HEK293 (cell line): Measurements from ENCODE around the gene MTA1.

Experiments
- CTCF ChIA-PET: fragments of 350-600 bp; formaldehyde crosslinking; extraction: SDS; loops from one replicate; lab custom pipeline; 2021; ENCODE audit warnings: antibody characterized with exemption; lab: Yijun Ruan, JAX
- POLR2A ChIA-PET: fragments of 300-600 bp; formaldehyde crosslinking; extraction: SDS; loops from one replicate; lab custom pipeline; 2020; ENCODE audit warnings: antibody characterized with exemption, inconsistent platforms; lab: Yijun Ruan, JAX
- H3K27ac ChIP-seq: fragments of 200-500 bp; sonication (Bioruptor generic); 2 replicates; pipeline ENCODE4 v1.5.1; 2014; ENCODE audit warnings: low read depth, low read length, control low read depth, inconsistent platforms; ENCODE audit errors: extremely low read depth
- H3K36me3 ChIP-seq, 2 experiments: fragments of 200-500 bp in 1 of 2; sonication (Bioruptor generic) in 1 of 2; 1 replicate in 1 of 2; 2 replicates in 1 of 2; pipeline ENCODE4 v1.5.1; 2014 to 2017; ENCODE audit warnings: inconsistent platforms in 2 of 2, low read length in 2 of 2; ENCODE audit not compliant: control insufficient read depth in 2 of 2, insufficient read depth in 1 of 2
- H3K4me1 ChIP-seq: fragments of 200-500 bp; sonication (Bioruptor generic); 2 replicates; pipeline ENCODE4 v1.5.1; 2014; ENCODE audit warnings: mild to moderate bottlenecking, low read length, inconsistent platforms; ENCODE audit not compliant: control insufficient read depth, insufficient read depth
- H3K4me3 ChIP-seq: 2 replicates; pipeline ENCODE4 v1.5.1; 2011; ENCODE audit warnings: low read depth, mild to moderate bottlenecking, control low read depth, low read length, moderate library complexity
- H3K9me3 ChIP-seq: fragments of 200-500 bp; sonication (Bioruptor generic); 2 replicates; pipeline ENCODE4 v1.5.1; 2014; ENCODE audit warnings: low read depth, low read length, inconsistent platforms; ENCODE audit not compliant: control insufficient read depth, insufficient read depth
- BCL11A ChIP-seq: fragments of 450-650 bp; formaldehyde crosslinking; IDR thresholded peaks from 2 replicates; pipeline ENCODE4 v1.5.1; 2016; ENCODE audit warnings: low read depth, missing biosample characterization, missing genetic modification characterization
- BCL11B ChIP-seq: fragments of 450-650 bp; formaldehyde crosslinking; IDR thresholded peaks from 2 replicates; pipeline ENCODE4 v1.5.1; 2016; ENCODE audit warnings: low read depth, missing biosample characterization, missing genetic modification characterization
- GLIS1 ChIP-seq: fragments of 450-650 bp; formaldehyde crosslinking; IDR thresholded peaks from 2 replicates; pipeline ENCODE4 v1.5.1; 2016; ENCODE audit warnings: missing biosample characterization, missing genetic modification characterization
- GLIS2 ChIP-seq: fragments of 450-650 bp; formaldehyde crosslinking; IDR thresholded peaks from 2 replicates; pipeline ENCODE4 v1.5.1; 2016; ENCODE audit warnings: missing biosample characterization, missing genetic modification characterization
- SP2 ChIP-seq: fragments of 450-650 bp; formaldehyde crosslinking; IDR thresholded peaks from 2 replicates; pipeline ENCODE4 v1.5.1; 2016; ENCODE audit warnings: missing biosample characterization, missing genetic modification characterization
- TCF7L2 ChIP-seq: IDR thresholded peaks from 2 replicates; pipeline ENCODE4 v1.6.1; 2011; ENCODE audit warnings: low read depth, mild to moderate bottlenecking, inconsistent platforms, low read length, moderate library complexity, borderline replicate concordance
- ZBTB8A ChIP-seq: fragments of 450-650 bp; formaldehyde crosslinking; IDR thresholded peaks from 2 replicates; pipeline ENCODE4 v1.5.1; 2016; ENCODE audit warnings: missing biosample characterization, missing genetic modification characterization
- ZEB2 ChIP-seq: fragments of 450-650 bp; formaldehyde crosslinking; IDR thresholded peaks from 2 replicates; pipeline ENCODE4 v1.5.1; 2016; ENCODE audit warnings: missing biosample characterization, missing genetic modification characterization
- ZNF132 ChIP-seq: fragments of 450-650 bp; formaldehyde crosslinking; IDR thresholded peaks from 2 replicates; pipeline ENCODE4 v1.5.1; 2017; ENCODE audit warnings: missing biosample characterization, missing genetic modification characterization, borderline replicate concordance
- ZNF138 ChIP-seq: fragments of 450-650 bp; formaldehyde crosslinking; IDR thresholded peaks from 2 replicates; pipeline ENCODE4 v1.5.1; 2016; ENCODE audit warnings: missing biosample characterization, missing genetic modification characterization, borderline replicate concordance
- ZNF174 ChIP-seq: fragments of 450-650 bp; formaldehyde crosslinking; IDR thresholded peaks from 2 replicates; pipeline ENCODE4 v1.5.0; 2017; ENCODE audit warnings: missing biosample characterization, mild to moderate bottlenecking, missing genetic modification characterization
- ZNF221 ChIP-seq: fragments of 450-650 bp; formaldehyde crosslinking; IDR thresholded peaks from 2 replicates; pipeline ENCODE4 v1.5.1; 2017; ENCODE audit warnings: missing biosample characterization, missing genetic modification characterization, borderline replicate concordance
- ZNF248 ChIP-seq: fragments of 450-650 bp; formaldehyde crosslinking; IDR thresholded peaks from 2 replicates; pipeline ENCODE4 v1.5.1; 2017; ENCODE audit warnings: missing biosample characterization, missing genetic modification characterization
- ZNF350 ChIP-seq: fragments of 450-650 bp; formaldehyde crosslinking; IDR thresholded peaks from 2 replicates; pipeline ENCODE4 v1.5.0; 2017; ENCODE audit warnings: missing biosample characterization, mild to moderate bottlenecking, missing genetic modification characterization
- ZNF473 ChIP-seq: fragments of 450-650 bp; formaldehyde crosslinking; IDR thresholded peaks from 2 replicates; pipeline ENCODE4 v1.5.1; 2017; ENCODE audit warnings: missing biosample characterization, missing genetic modification characterization
- ZNF510 ChIP-seq: fragments of 450-650 bp; formaldehyde crosslinking; IDR thresholded peaks from 2 replicates; pipeline ENCODE4 v1.5.1; 2018; ENCODE audit warnings: mild to moderate bottlenecking, missing genetic modification characterization, missing biosample characterization; ENCODE audit not compliant: insufficient replicate concordance
- ZNF521 ChIP-seq: fragments of 450-650 bp; formaldehyde crosslinking; IDR thresholded peaks from 2 replicates; pipeline ENCODE4 v1.5.1; 2017; ENCODE audit warnings: missing biosample characterization, mild to moderate bottlenecking, missing genetic modification characterization
- ZNF560 ChIP-seq: fragments of 450-650 bp; formaldehyde crosslinking; IDR thresholded peaks from 2 replicates; pipeline ENCODE4 v1.5.1; 2017; ENCODE audit warnings: missing biosample characterization, missing genetic modification characterization, borderline replicate concordance
- ZNF585B ChIP-seq: fragments of 450-650 bp; formaldehyde crosslinking; IDR thresholded peaks from 2 replicates; pipeline ENCODE4 v1.5.1; 2016; ENCODE audit warnings: missing biosample characterization, missing genetic modification characterization
- ZNF610 ChIP-seq: fragments of 450-650 bp; formaldehyde crosslinking; IDR thresholded peaks from 2 replicates; pipeline ENCODE4 v1.5.1; 2016; ENCODE audit warnings: missing biosample characterization, missing genetic modification characterization, borderline replicate concordance
- ZNF664 ChIP-seq: fragments of 450-650 bp; formaldehyde crosslinking; IDR thresholded peaks from 2 replicates; pipeline ENCODE4 v1.5.1; 2016; ENCODE audit warnings: missing biosample characterization, missing genetic modification characterization
- ZNF837 ChIP-seq: fragments of 450-650 bp; formaldehyde crosslinking; IDR thresholded peaks from 2 replicates; pipeline ENCODE4 v1.5.1; 2016; ENCODE audit warnings: missing biosample characterization, missing genetic modification characterization
- TF ChIP-seq, protein P1 (sequence below): fragments of 450-650 bp; formaldehyde crosslinking; IDR thresholded peaks from 2 replicates; pipeline ENCODE4 v1.5.1; 2017; ENCODE audit warnings: missing biosample characterization, missing genetic modification characterization
- TF ChIP-seq, protein P2 (sequence below): fragments of 450-650 bp; formaldehyde crosslinking; IDR thresholded peaks from 2 replicates; pipeline ENCODE4 v1.5.1; 2016; ENCODE audit warnings: missing biosample characterization, missing genetic modification characterization
- TF ChIP-seq, protein P3 (sequence below): fragments of 450-650 bp; formaldehyde crosslinking; IDR thresholded peaks from 2 replicates; pipeline ENCODE4 v1.5.1; 2016; ENCODE audit warnings: missing biosample characterization, missing genetic modification characterization
- TF ChIP-seq, protein P4 (sequence below): fragments of 450-650 bp; formaldehyde crosslinking; optimal IDR thresholded peaks from 2 replicates; pipeline ENCODE3; 2016; ENCODE audit warnings: missing biosample characterization, mild to moderate bottlenecking, missing genetic modification characterization
- TF ChIP-seq, protein P5 (sequence below): fragments of 450-650 bp; formaldehyde crosslinking; IDR thresholded peaks from 2 replicates; pipeline ENCODE4 v1.5.0; 2017; ENCODE audit warnings: missing biosample characterization, missing genetic modification characterization, borderline replicate concordance

The MTA1 gene

DNA sequence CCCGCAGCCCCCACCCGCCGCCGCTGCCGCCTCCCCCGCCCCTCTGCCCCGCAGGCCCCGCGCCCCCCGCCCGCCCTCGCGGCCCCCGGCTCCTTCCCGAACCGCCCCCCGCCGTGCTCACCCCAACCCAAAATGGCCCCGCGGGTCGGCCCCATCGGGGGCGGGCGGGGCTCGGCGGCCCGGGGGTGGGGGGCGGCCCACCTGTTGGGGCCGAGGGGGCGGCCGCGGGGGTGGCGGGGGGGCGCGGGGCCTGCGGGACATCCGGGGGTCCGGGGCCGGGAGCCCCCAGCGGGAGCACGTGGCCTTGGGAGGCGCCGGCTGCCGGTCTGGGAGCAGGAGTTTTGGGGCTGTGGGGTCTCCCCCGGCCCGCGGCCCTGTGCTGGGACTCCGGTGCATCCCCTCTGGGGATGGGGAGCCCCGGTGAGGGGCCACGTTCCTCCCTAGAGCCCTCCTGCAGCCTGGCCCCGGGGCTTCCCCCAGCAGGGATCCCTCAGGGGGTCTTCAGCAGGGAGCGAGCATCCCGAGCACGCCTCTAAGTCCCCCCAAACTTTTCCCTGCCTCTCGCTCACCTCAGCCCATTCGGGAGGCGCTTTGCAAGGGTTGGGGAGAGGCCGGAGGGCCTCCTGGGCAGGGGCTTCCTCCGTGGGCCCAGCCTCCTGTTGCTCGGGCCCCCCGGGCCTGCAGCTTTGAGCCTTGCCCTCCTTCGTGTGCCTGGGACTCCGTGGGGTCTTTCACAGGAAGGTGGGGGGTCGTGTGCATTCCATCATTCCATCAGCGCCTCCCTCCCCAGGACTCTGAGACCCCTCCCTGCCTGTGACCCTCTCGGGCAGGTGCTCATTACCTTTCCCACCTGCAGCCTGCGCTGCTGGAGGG, 710 bp downstream of the MTA1 start (continued):
- TF ChIP-seq, protein P1, sequence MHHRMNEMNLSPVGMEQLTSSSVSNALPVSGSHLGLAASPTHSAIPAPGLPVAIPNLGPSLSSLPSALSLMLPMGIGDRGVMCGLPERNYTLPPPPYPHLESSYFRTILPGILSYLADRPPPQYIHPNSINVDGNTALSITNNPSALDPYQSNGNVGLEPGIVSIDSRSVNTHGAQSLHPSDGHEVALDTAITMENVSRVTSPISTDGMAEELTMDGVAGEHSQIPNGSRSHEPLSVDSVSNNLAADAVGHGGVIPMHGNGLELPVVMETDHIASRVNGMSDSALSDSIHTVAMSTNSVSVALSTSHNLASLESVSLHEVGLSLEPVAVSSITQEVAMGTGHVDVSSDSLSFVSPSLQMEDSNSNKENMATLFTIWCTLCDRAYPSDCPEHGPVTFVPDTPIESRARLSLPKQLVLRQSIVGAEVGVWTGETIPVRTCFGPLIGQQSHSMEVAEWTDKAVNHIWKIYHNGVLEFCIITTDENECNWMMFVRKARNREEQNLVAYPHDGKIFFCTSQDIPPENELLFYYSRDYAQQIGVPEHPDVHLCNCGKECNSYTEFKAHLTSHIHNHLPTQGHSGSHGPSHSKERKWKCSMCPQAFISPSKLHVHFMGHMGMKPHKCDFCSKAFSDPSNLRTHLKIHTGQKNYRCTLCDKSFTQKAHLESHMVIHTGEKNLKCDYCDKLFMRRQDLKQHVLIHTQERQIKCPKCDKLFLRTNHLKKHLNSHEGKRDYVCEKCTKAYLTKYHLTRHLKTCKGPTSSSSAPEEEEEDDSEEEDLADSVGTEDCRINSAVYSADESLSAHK (tag by site-specific recombination) = no peak
- TF ChIP-seq ZNF664 (tag by site-specific recombination) (no peak), ZNF560 (tag by site-specific recombination) (no peak), ZNF510 (no peak), ZNF221 (tag by site-specific recombination) (no peak), ZNF610 (tag by site-specific recombination) (no peak), ZNF837 (tag by site-specific recombination) (no peak), ZNF350 (tag by site-specific recombination) (no peak), ZNF521 (no peak), ZEB2 (tag by site-specific recombination) (no peak), ZBTB8A (tag by site-specific recombination) (peak; percentile 31; the same call in 1 of the 2 replicates), GLIS1 (tag by site-specific recombination) (peak; percentile 100), ZNF138 (no peak), ZNF473 (tag by site-specific recombination) (no peak), ZNF585B (tag by site-specific recombination) (no peak), ZNF174 (no peak)
- TF ChIP-seq, protein P2, sequence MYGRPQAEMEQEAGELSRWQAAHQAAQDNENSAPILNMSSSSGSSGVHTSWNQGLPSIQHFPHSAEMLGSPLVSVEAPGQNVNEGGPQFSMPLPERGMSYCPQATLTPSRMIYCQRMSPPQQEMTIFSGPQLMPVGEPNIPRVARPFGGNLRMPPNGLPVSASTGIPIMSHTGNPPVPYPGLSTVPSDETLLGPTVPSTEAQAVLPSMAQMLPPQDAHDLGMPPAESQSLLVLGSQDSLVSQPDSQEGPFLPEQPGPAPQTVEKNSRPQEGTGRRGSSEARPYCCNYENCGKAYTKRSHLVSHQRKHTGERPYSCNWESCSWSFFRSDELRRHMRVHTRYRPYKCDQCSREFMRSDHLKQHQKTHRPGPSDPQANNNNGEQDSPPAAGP (tag by site-specific recombination) = no peak
- TF ChIP-seq, protein P3, sequence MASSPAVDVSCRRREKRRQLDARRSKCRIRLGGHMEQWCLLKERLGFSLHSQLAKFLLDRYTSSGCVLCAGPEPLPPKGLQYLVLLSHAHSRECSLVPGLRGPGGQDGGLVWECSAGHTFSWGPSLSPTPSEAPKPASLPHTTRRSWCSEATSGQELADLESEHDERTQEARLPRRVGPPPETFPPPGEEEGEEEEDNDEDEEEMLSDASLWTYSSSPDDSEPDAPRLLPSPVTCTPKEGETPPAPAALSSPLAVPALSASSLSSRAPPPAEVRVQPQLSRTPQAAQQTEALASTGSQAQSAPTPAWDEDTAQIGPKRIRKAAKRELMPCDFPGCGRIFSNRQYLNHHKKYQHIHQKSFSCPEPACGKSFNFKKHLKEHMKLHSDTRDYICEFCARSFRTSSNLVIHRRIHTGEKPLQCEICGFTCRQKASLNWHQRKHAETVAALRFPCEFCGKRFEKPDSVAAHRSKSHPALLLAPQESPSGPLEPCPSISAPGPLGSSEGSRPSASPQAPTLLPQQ = no peak
- TF ChIP-seq, protein P4, sequence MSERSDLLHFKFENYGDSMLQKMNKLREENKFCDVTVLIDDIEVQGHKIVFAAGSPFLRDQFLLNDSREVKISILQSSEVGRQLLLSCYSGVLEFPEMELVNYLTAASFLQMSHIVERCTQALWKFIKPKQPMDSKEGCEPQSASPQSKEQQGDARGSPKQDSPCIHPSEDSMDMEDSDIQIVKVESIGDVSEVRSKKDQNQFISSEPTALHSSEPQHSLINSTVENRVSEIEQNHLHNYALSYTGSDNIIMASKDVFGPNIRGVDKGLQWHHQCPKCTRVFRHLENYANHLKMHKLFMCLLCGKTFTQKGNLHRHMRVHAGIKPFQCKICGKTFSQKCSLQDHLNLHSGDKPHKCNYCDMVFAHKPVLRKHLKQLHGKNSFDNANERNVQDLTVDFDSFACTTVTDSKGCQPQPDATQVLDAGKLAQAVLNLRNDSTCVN = peak; percentile 27
- TF ChIP-seq, all 188 proteins: peak for 9

DNA sequence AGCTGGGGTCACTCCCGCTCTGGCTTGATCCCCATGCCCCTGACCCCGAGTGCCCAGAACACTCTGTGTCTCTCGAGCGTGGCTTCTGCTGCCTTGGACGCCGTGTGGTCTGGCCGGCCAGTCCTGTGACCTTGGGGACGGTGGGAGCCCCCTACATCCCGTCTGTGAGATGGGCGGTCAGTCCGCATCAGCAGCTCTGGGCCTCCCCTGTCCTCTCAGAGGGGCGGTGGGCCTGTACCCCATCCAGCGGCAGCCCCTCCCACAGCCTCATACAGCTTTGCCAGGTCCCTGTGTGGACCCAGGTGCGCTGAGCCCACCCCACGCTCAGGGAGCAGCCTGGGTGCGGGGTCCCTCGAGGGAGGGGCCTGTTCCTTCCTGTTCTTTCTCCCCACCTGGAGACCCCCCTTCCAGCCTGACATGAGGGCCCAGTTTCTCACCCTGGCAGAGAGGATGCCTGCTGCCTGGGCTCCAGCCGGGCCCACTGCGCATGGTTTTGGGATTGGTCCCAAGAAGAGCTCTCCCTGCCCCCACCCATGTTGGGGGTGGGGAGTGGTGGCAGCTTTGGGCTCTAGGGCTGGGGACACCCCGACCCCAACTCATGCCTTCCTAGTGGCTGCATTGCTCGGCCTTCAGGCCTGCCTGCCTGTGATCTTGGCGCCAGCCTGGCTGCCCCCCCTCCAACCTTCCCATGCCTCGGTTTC, 1.5 kb downstream of the MTA1 start:
- CTCF ChIA-PET = interaction anchor here (0.9 kb wide), 2 partner anchors 59 to 69 kb away, joined by 4 to 5 read pairs; no protein-coding TSS in a partner anchor
- H3K9me3 ChIP-seq = no peaks in the 10 kb centered on the region
- H3K36me3 ChIP-seq = peaks cover 4 to 38% of the 10 kb centered on the region in 2 experiments; a peak in 2 of 3 replicates
- POLR2A ChIA-PET = interaction anchor here (1.9 kb wide), 1 partner anchor 10 kb away, joined by 8 read pairs; no protein-coding TSS in a partner anchor
- H3K4me1 ChIP-seq = peaks cover 10% of the 10 kb centered on the region
- H3K27ac ChIP-seq = peak overlapping the region; percentile 90
- H3K4me3 ChIP-seq = peak overlapping the region; percentile 74
- TF ChIP-seq ZNF248 (tag by site-specific recombination) = no peak
- TF ChIP-seq GLIS2 (tag by site-specific recombination) = 0 out of 2 replicates have a peak, but pooled peaks have one; percentile 46
- peak; percentile 79; the same call in 1 of the 2 replicates for TF ChIP-seq BCL11B (tag by site-specific recombination)
- TF ChIP-seq, protein P5, sequence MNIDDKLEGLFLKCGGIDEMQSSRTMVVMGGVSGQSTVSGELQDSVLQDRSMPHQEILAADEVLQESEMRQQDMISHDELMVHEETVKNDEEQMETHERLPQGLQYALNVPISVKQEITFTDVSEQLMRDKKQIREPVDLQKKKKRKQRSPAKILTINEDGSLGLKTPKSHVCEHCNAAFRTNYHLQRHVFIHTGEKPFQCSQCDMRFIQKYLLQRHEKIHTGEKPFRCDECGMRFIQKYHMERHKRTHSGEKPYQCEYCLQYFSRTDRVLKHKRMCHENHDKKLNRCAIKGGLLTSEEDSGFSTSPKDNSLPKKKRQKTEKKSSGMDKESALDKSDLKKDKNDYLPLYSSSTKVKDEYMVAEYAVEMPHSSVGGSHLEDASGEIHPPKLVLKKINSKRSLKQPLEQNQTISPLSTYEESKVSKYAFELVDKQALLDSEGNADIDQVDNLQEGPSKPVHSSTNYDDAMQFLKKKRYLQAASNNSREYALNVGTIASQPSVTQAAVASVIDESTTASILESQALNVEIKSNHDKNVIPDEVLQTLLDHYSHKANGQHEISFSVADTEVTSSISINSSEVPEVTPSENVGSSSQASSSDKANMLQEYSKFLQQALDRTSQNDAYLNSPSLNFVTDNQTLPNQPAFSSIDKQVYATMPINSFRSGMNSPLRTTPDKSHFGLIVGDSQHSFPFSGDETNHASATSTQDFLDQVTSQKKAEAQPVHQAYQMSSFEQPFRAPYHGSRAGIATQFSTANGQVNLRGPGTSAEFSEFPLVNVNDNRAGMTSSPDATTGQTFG (tag by site-specific recombination) = no peak
- 0 out of 2 replicates have a peak, but pooled peaks have one; percentile 60 for TF ChIP-seq BCL11A
- TF ChIP-seq SP2 = peak; percentile 23; the same call in 1 of the 2 replicates
- TF ChIP-seq ZNF132 (tag by site-specific recombination) = no peak
- no peak for TF ChIP-seq TCF7L2
